HepG2 (cell line): ENCODE results near the gene MYO1E. TPM values are rescaled to one million over a fixed set of nuclear protein-coding genes. Genes with fewer than 3 reads are reported as not detected.

ENCODE experiments used
- EP300 ChIP-seq, 3 experiments: sonication (generic) in 1 of 3; formaldehyde crosslinking in 1 of 3; IDR thresholded peaks; 2 replicates each; pipeline versions ENCODE4 v1.5.1 to v1.6.1; 2011 to 2020; ENCODE audit warnings: low read depth in 2 of 3, low read length in 2 of 3, borderline replicate concordance in 1 of 3, improper control_type of control experiment in 1 of 3, mild to moderate bottlenecking in 1 of 3, missing genetic modification reagents in 1 of 3, moderate library complexity in 1 of 3
- FOXA1 ChIP-seq, 2 experiments: fragments of 450-650 bp in 1 of 2; sonication (generic) in 1 of 2; formaldehyde crosslinking in 1 of 2; IDR thresholded peaks; 2 replicates each; pipeline versions ENCODE4 v1.4.0 to v1.6.1; 2016 to 2020; ENCODE audit warnings: missing genetic modification reagents in 1 of 2
- FOXA3 ChIP-seq: IDR thresholded peaks from 2 replicates; pipeline ENCODE4 v1.6.1; 2016; ENCODE audit warnings: missing genetic modification reagents, missing compliant biosample characterization
- FOXP1 ChIP-seq, 2 experiments: fragments of 450-650 bp in 1 of 2; IDR thresholded peaks; 2 replicates each; pipeline ENCODE4 v1.6.1; 2017 to 2018; ENCODE audit warnings: antibody characterized with exemption in 1 of 2
- HCFC1 ChIP-seq: fragments of 150-350 bp; IDR thresholded peaks from 2 replicates; pipeline ENCODE4 v1.6.1; 2014; ENCODE audit warnings: low read depth, low read length
- NFIC ChIP-seq: IDR thresholded peaks from 2 replicates; pipeline ENCODE4 v1.6.1; 2012; ENCODE audit warnings: mild to moderate bottlenecking, low read length, inconsistent platforms
- PAXIP1 ChIP-seq: sonication (generic); formaldehyde crosslinking; conservative IDR thresholded peaks from 2 replicates; pipeline ENCODE4 v1.4.0; 2020; ENCODE audit warnings: mild to moderate bottlenecking, missing genetic modification reagents, moderate library complexity
- RFXAP ChIP-seq: sonication (generic); formaldehyde crosslinking; IDR thresholded peaks from 2 replicates; pipeline ENCODE4 v1.4.0; 2020; ENCODE audit warnings: missing genetic modification reagents, borderline replicate concordance
- XRCC5 ChIP-seq: fragments of 200-400 bp; formaldehyde crosslinking; optimal IDR thresholded peaks from 2 replicates; pipeline ENCODE3; 2017; ENCODE audit warnings: mild to moderate bottlenecking, low read length
- ZBTB7B ChIP-seq: sonication (generic); formaldehyde crosslinking; IDR thresholded peaks from 2 replicates; pipeline ENCODE4 v1.4.0; 2020; ENCODE audit warnings: missing genetic modification reagents
- ZNF616 ChIP-seq: sonication (generic); formaldehyde crosslinking; IDR thresholded peaks from 2 replicates; pipeline ENCODE4 v1.5.0; 2020; ENCODE audit warnings: low read depth, mild to moderate bottlenecking, missing genetic modification reagents
- ZNF777 ChIP-seq: sonication (generic); formaldehyde crosslinking; IDR thresholded peaks from 2 replicates; pipeline ENCODE4 v1.4.0; 2020; ENCODE audit warnings: missing genetic modification reagents
- ZSCAN25 ChIP-seq: sonication (generic); formaldehyde crosslinking; IDR thresholded peaks from 2 replicates; pipeline ENCODE4 v1.8.0; 2022; ENCODE audit warnings: mild to moderate bottlenecking, missing genetic modification reagents
- polyA plus RNA-seq, 8 experiments: library from polyadenylated mRNA; depleted of rRNA in 3 of 8; stranded (reverse) in 7 of 8; unstranded in 1 of 8; fragments of >200 nt; fragmentation: Illumina TruSeq in 4 of 8; extraction: Trizol in 4 of 8; gene quantifications; 2 replicates each; pipeline versions ENCODE4 v1.2.1 to v1.2.3, GENCODE V29; 2011 to 2016; ENCODE audit warnings: low read depth in 4 of 8, missing spikeins in 1 of 8, mixed read lengths in 1 of 8; ENCODE audit not compliant: insufficient read depth in 1 of 8
- total RNA-seq, 5 experiments: library from RNA; depleted of rRNA; stranded (reverse); fragments of >200 nt; fragmentation: Illumina TruSeq; extraction: Trizol; gene quantifications; 2 replicates each; pipeline ENCODE4 v1.2.3, GENCODE V29; 2016; ENCODE audit warnings: low read depth in 1 of 5

Gene MYO1E
- total and polyA plus RNA-seq, 2 of the 13 experiments (the other 11 are each of a cell fraction or from before 2014, with no cell fraction given) = 15.7 to 25.1 TPM

- TF ChIP-seq PAXIP1 (CRISPR knock-in tag) = 0 out of 2 replicates have a peak, but pooled peaks have one; percentile 21
- no peak for TF ChIP-seq XRCC5
- TF ChIP-seq ZBTB7B (CRISPR knock-in tag) = no peak
- TF ChIP-seq ZNF616 (CRISPR knock-in tag) = no peak
- no peak for TF ChIP-seq FOXA1 (IDR thresholded peaks at IDR 0.05)
- TF ChIP-seq FOXA1 (CRISPR knock-in tag; IDR thresholded peaks at IDR 0.05) = 0 out of 2 replicates have a peak, but pooled peaks have one; percentile 19
- TF ChIP-seq ZNF777 (CRISPR knock-in tag) = no peak
- peak; percentile 58; the same call in 1 of the 2 replicates for TF ChIP-seq FOXA3 (CRISPR knock-in tag)
- no peak for TF ChIP-seq ZSCAN25 (CRISPR knock-in tag)
- peak; percentile 23; the same call in 1 of the 2 replicates for TF ChIP-seq NFIC
- TF ChIP-seq EP300 (IDR thresholded peaks at IDR 0.05; ENCODE audit: low read depth in 2 of 2, low read length in 2 of 2) = peak in 1 of 2 experiments; percentile 10; a peak in 1 of 4 replicates
- TF ChIP-seq EP300 (CRISPR knock-in tag; IDR thresholded peaks at IDR 0.05; ENCODE audit: borderline replicate concordance) = no peak
- no peak for TF ChIP-seq FOXP1 (IDR thresholded peaks at IDR 0.05)
- peak; percentile 56 for TF ChIP-seq FOXP1 (CRISPR knock-in tag; IDR thresholded peaks at IDR 0.05)
- TF ChIP-seq HCFC1 = no peak
- no peak for TF ChIP-seq RFXAP (CRISPR knock-in tag)
These were observed 6.2 kb upstream of the MYO1E start (continued) for GRCh38 chr15:59378855-59379254.
